Brain microvascular endothelial cell (primary cell): ENCODE results near the gene BRSK1.

Experiments used
- DNase-seq: peaks from one replicate; pipeline ENCODE4 v3.0.0-alpha.2; 2020
- H3K27ac ChIP-seq: fragments of 250-450 bp; sonication (Bioruptor Pico); 2 replicates; pipeline ENCODE4 v1.5.1; 2020; ENCODE audit warnings: mild to moderate bottlenecking, moderate library complexity
- H3K27me3 ChIP-seq: fragments of 250-450 bp; sonication (Bioruptor Pico); replicated peaks from 2 replicates; pipeline ENCODE4 v1.5.1; 2020; ENCODE audit warnings: mild to moderate bottlenecking
- H3K36me3 ChIP-seq: fragments of 250-450 bp; sonication (Bioruptor Pico); replicated peaks from 2 replicates; pipeline ENCODE4 v1.5.1; 2020; ENCODE audit warnings: mild to moderate bottlenecking
- H3K4me3 ChIP-seq: 2 replicates; pipeline ENCODE4 v1.5.1; 2011; ENCODE audit warnings: low read depth, mild to moderate bottlenecking, control low read depth, low read length, moderate library complexity
- CTCF ChIP-seq: IDR thresholded peaks from 2 replicates; pipeline ENCODE4 v1.5.1; 2011; ENCODE audit warnings: low read depth, mild to moderate bottlenecking, moderate library complexity, low read length, control low read depth, inconsistent platforms; ENCODE audit errors: missing control alignments
- in situ Hi-C: cut with HindIII; loops from 2 replicates; pipeline ENCODE4 v1.10.0; 2017; ENCODE audit warnings: low sequenced_read_pairs, low pct_ligation_motif_present

Gene BRSK1

GRCh38 chr19:55247621-55248099, 36.1 kb upstream of the BRSK1 start:
- Histone ChIP-seq H3K27ac (no peak overlapping the region), H3K36me3 (peaks cover 28% of the 10 kb centered on the region), H3K4me3 (no peak overlapping the region), H3K27me3 (no peaks in the 10 kb centered on the region)
- peak; percentile 11 for TF ChIP-seq CTCF
- peak; percentile 32 for DNase-seq
- in situ Hi-C loops = no loop called here

GRCh38 chr19:55248166-55248675, 35.6 kb upstream of the BRSK1 start:
- no peak for DNase-seq
- Histone ChIP-seq H3K27me3 (no peaks in the 10 kb centered on the region), H3K4me3 (no peak overlapping the region), H3K36me3 (peaks cover 24% of the 10 kb centered on the region), H3K27ac (no peak overlapping the region)
- in situ Hi-C loops = no loop called here
- TF ChIP-seq CTCF = no peak

- TF ChIP-seq CTCF = no peak
- no peak overlapping the region for H3K4me3 ChIP-seq
- no peak overlapping the region for H3K27ac ChIP-seq
- no peaks in the 10 kb centered on the region for H3K27me3 ChIP-seq
- peaks cover 21% of the 10 kb centered on the region for H3K36me3 ChIP-seq
- no peak for DNase-seq
- in situ Hi-C loops = no loop called here
Observed at GRCh38 chr19:55248704-55249103, 35.1 kb upstream of the BRSK1 start.

GRCh38 chr19:55249841-55250240, 34.0 kb upstream of the BRSK1 start:
- no peak for DNase-seq
- no peak overlapping the region for H3K4me3 ChIP-seq
- in situ Hi-C loops = no loop called here
- H3K27ac ChIP-seq = no peak overlapping the region
- H3K36me3 ChIP-seq = peaks cover 11% of the 10 kb centered on the region
- TF ChIP-seq CTCF = no peak
- H3K27me3 ChIP-seq = no peaks in the 10 kb centered on the region

- Histone ChIP-seq H3K36me3 (peaks cover 5% of the 10 kb centered on the region), H3K27me3 (no peaks in the 10 kb centered on the region), H3K27ac (no peak overlapping the region), H3K4me3 (no peak overlapping the region)
- no peak for DNase-seq
- in situ Hi-C loops = no loop called here
- no peak for TF ChIP-seq CTCF
Observed at GRCh38 chr19:55250262-55251036, 33.3 kb upstream of the BRSK1 start.
